HepG2 (cell line): ENCODE results near the gene PNMA8C. TPM values are rescaled to one million over a fixed set of nuclear protein-coding genes. Genes with fewer than 3 reads are reported as not detected.

Experiments used
- ATAC-seq: fragments of 200-7000 bp; cut with Tn5 transposase; 3 replicates; pipeline ENCODE4 v1.9.1; 2020; ENCODE audit warnings: mild to moderate bottlenecking, moderate library complexity
- BruUV-seq: library from RNA; stranded (reverse); fragments of 400-500 nt; replicated peaks from 2 replicates; lab custom pipeline; 2021; lab: Mats Ljungman, UMichigan
- CTCF ChIA-PET: fragments of 300-600 bp; formaldehyde crosslinking; extraction: SDS; loops from one replicate; lab custom pipeline; 2021; ENCODE audit warnings: low total read pairs, inconsistent platforms, low intra/inter-chr PET ratio; lab: Yijun Ruan, JAX
- POLR2A ChIA-PET: fragments of 350-600 bp; sonication (Branson Sonifier 250); formaldehyde crosslinking; loops from one replicate; lab custom pipeline; 2020; ENCODE audit warnings: antibody characterized with exemption, inconsistent platforms; lab: Yijun Ruan, JAX
- DNase-seq: peaks from one replicate; pipeline ENCODE4 v3.0.0-alpha.2; 2015; ENCODE audit warnings: low spot score
- FAIRE-seq: peaks from 3 replicates; lab custom pipeline; 2011; peaks lifted over from hg19 to GRCh38; lab: Jason Lieb, UNC
- H2AFZ ChIP-seq: one replicate; pipeline ENCODE4 v1.6.1; 2011; ENCODE audit warnings: low read length, inconsistent platforms
- H3K27ac ChIP-seq: fragments of 300-600 bp; 3 replicates; pipeline ENCODE4 v1.8.0; 2011; ENCODE audit warnings: mixed run types, mild to moderate bottlenecking, mixed read lengths, low read length, inconsistent platforms; ENCODE audit not compliant: insufficient read depth; ENCODE audit errors: extremely low read length
- H3K27me3 ChIP-seq, 2 experiments: fragments of 200-600 bp in 1 of 2; 2 replicates in 1 of 2; 3 replicates in 1 of 2; pipeline versions ENCODE4 v1.6.0 to v1.8.0; 2011; ENCODE audit warnings: low read length in 2 of 2, mild to moderate bottlenecking in 2 of 2, moderate library complexity in 2 of 2, inconsistent platforms in 1 of 2; ENCODE audit not compliant: insufficient read depth in 2 of 2, control insufficient read depth in 1 of 2
- H3K36me3 ChIP-seq, 2 experiments: fragments of 200-600 bp in 1 of 2; replicated peaks in 1 of 2; 2 replicates in 1 of 2; 3 replicates in 1 of 2; pipeline versions ENCODE4 v1.5.1 to v1.8.0; 2011; ENCODE audit warnings: low read length in 2 of 2, inconsistent platforms in 1 of 2; ENCODE audit not compliant: insufficient read depth in 2 of 2, control insufficient read depth in 1 of 2
- H3K4me1 ChIP-seq: 2 replicates; pipeline ENCODE4 v1.5.1; 2012; ENCODE audit warnings: low read length, inconsistent platforms; ENCODE audit not compliant: insufficient read depth
- H3K4me2 ChIP-seq: 2 replicates; pipeline ENCODE4 v1.6.0; 2011; ENCODE audit warnings: low read depth, low read length, inconsistent platforms
- H3K4me3 ChIP-seq, 3 experiments: fragments of 200-600 bp in 1 of 3; sonication (generic), shearing (Covaris generic) in 1 of 3; replicated peaks in 1 of 3; 2 replicates each; pipeline ENCODE4 v1.5.1; 2011 to 2016; ENCODE audit warnings: low read length in 3 of 3, inconsistent platforms in 2 of 3, low read depth in 2 of 3, mild to moderate bottlenecking in 2 of 3, control low read depth in 1 of 3, mixed read lengths in 1 of 3; ENCODE audit not compliant: insufficient read depth in 1 of 3
- H3K79me2 ChIP-seq: one replicate; pipeline ENCODE4 v1.6.1; 2011; ENCODE audit warnings: low read length, inconsistent platforms; ENCODE audit not compliant: insufficient read depth
- H3K9ac ChIP-seq: 2 replicates; pipeline ENCODE4 v1.6.0; 2011; ENCODE audit warnings: mild to moderate bottlenecking, low read depth, low read length, inconsistent platforms; ENCODE audit not compliant: insufficient read depth
- H3K9me3 ChIP-seq: 2 replicates; pipeline ENCODE4 v1.5.1; 2012; ENCODE audit warnings: mild to moderate bottlenecking, low read length
- H4K20me1 ChIP-seq: 2 replicates; pipeline ENCODE4 v1.6.0; 2011; ENCODE audit warnings: inconsistent platforms, mild to moderate bottlenecking, low read length, moderate library complexity; ENCODE audit not compliant: insufficient read depth
- GABPB1 ChIP-seq: IDR thresholded peaks from 2 replicates; pipeline ENCODE4 v1.6.1; 2016; ENCODE audit warnings: mild to moderate bottlenecking, missing genetic modification reagents, moderate library complexity, missing compliant biosample characterization
- GTF3A ChIP-seq: sonication (generic); formaldehyde crosslinking; conservative IDR thresholded peaks from 2 replicates; pipeline ENCODE4 v1.4.0; 2020; ENCODE audit warnings: mild to moderate bottlenecking, missing genetic modification reagents
- WGBS: methylation state at CpG from one replicate; pipeline ENCODE4 v1.1.6; 2017; ENCODE audit warnings: low lambda C conversion rate; 5-methylcytosine and 5-hydroxymethylcytosine counted together
- in situ Hi-C: cut with HindIII; loops from 2 replicates; pipeline ENCODE4 v1.10.0; 2017; ENCODE audit warnings: low pct_unique_long_range_greater_than_20kb; ENCODE audit not compliant: extremely low pct_ligation_motif_present
- intact Hi-C: fragments of 100-400 bp; cut with micrococcal nuclease; formaldehyde crosslinking; loops from one replicate; pipeline ENCODE4 v1.10.0; 2022; ENCODE audit not compliant: unreplicated experiment
- polyA plus RNA-seq, 8 experiments: library from polyadenylated mRNA; depleted of rRNA in 3 of 8; stranded (reverse) in 7 of 8; unstranded in 1 of 8; fragments of >200 nt; fragmentation: Illumina TruSeq in 4 of 8; extraction: Trizol in 4 of 8; gene quantifications; 2 replicates each; pipeline versions ENCODE4 v1.2.1 to v1.2.3, GENCODE V29; 2011 to 2016; ENCODE audit warnings: low read depth in 4 of 8, missing spikeins in 1 of 8, mixed read lengths in 1 of 8; ENCODE audit not compliant: insufficient read depth in 1 of 8
- total RNA-seq, 5 experiments: library from RNA; depleted of rRNA; stranded (reverse); fragments of >200 nt; fragmentation: Illumina TruSeq; extraction: Trizol; gene quantifications; 2 replicates each; pipeline ENCODE4 v1.2.3, GENCODE V29; 2016; ENCODE audit warnings: low read depth in 1 of 5
- TF ChIP-seq, protein P1 (sequence below): sonication (generic); formaldehyde crosslinking; IDR thresholded peaks from 2 replicates; pipeline ENCODE4 v1.5.0; 2020; ENCODE audit warnings: mild to moderate bottlenecking, missing genetic modification reagents, moderate library complexity
- TF ChIP-seq, protein P2 (sequence below): sonication (generic); formaldehyde crosslinking; IDR thresholded peaks from 2 replicates; pipeline ENCODE4 v1.4.0; 2020; ENCODE audit warnings: missing genetic modification reagents
- TF ChIP-seq, protein P3 (sequence below): IDR thresholded peaks from 2 replicates; pipeline ENCODE4 v1.6.1; 2016; ENCODE audit warnings: control low read depth
- TF ChIP-seq, protein P4 (sequence below): sonication (generic); formaldehyde crosslinking; conservative IDR thresholded peaks from 2 replicates; pipeline ENCODE4 v1.4.0; 2020; ENCODE audit warnings: mild to moderate bottlenecking, missing genetic modification reagents, moderate library complexity

PNMA8C gene
- total and polyA plus RNA-seq, 2 of the 13 experiments (the other 11 are each of a cell fraction or from before 2014, with no cell fraction given): not detected

DNA sequence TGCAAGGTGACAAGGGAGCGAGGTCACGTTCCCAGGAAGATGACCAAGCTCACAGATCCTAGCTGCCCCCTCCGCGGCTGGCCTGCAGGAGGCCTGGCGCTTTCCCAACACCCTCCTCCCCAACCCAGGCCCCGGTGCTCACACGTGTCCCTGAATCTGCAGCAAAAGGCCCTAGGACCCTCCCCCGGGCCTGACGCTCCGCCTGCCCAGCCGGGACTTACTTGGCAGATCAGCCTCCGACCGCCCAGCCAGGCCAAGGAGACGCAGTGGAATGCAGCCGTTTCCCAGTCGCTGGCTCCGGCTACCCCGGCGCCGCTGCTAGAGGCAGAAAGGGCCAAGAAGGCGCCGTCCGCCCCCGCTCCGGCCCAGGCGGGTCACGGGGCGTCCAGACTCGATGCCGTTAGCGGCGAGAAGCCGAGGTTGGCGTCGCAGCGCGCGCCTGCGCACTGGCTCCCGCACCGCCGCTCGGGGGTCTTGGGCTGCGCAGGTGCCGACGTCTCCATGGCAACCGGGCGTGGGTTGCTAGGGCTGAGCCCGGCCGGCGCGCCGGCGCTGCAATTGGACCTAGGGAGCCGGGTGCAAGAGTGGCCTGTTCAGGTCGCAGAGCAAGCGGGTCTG is 42.5 kb upstream of the PNMA8C start, which contains the start of gene PNMA8A:
TSS of gene PNMA8A (minus strand) at position 448 of the 618 bp plus-strand sequence. CDS start 528 bp downstream, outside the sequence.
- no CpG with 5 or more reads among the region's 57 CpGs for WGBS
- peak; percentile 63 for ATAC-seq
- TF ChIP-seq, protein P1, sequence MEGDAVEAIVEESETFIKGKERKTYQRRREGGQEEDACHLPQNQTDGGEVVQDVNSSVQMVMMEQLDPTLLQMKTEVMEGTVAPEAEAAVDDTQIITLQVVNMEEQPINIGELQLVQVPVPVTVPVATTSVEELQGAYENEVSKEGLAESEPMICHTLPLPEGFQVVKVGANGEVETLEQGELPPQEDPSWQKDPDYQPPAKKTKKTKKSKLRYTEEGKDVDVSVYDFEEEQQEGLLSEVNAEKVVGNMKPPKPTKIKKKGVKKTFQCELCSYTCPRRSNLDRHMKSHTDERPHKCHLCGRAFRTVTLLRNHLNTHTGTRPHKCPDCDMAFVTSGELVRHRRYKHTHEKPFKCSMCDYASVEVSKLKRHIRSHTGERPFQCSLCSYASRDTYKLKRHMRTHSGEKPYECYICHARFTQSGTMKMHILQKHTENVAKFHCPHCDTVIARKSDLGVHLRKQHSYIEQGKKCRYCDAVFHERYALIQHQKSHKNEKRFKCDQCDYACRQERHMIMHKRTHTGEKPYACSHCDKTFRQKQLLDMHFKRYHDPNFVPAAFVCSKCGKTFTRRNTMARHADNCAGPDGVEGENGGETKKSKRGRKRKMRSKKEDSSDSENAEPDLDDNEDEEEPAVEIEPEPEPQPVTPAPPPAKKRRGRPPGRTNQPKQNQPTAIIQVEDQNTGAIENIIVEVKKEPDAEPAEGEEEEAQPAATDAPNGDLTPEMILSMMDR (CRISPR knock-in tag): 0 out of 2 replicates have a peak, but pooled peaks have one; percentile 3
- TF ChIP-seq, protein P2, sequence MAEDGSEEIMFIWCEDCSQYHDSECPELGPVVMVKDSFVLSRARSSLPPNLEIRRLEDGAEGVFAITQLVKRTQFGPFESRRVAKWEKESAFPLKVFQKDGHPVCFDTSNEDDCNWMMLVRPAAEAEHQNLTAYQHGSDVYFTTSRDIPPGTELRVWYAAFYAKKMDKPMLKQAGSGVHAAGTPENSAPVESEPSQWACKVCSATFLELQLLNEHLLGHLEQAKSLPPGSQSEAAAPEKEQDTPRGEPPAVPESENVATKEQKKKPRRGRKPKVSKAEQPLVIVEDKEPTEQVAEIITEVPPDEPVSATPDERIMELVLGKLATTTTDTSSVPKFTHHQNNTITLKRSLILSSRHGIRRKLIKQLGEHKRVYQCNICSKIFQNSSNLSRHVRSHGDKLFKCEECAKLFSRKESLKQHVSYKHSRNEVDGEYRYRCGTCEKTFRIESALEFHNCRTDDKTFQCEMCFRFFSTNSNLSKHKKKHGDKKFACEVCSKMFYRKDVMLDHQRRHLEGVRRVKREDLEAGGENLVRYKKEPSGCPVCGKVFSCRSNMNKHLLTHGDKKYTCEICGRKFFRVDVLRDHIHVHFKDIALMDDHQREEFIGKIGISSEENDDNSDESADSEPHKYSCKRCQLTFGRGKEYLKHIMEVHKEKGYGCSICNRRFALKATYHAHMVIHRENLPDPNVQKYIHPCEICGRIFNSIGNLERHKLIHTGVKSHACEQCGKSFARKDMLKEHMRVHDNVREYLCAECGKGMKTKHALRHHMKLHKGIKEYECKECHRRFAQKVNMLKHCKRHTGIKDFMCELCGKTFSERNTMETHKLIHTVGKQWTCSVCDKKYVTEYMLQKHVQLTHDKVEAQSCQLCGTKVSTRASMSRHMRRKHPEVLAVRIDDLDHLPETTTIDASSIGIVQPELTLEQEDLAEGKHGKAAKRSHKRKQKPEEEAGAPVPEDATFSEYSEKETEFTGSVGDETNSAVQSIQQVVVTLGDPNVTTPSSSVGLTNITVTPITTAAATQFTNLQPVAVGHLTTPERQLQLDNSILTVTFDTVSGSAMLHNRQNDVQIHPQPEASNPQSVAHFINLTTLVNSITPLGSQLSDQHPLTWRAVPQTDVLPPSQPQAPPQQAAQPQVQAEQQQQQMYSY (CRISPR knock-in tag): no peak
- TF ChIP-seq, protein P3, sequence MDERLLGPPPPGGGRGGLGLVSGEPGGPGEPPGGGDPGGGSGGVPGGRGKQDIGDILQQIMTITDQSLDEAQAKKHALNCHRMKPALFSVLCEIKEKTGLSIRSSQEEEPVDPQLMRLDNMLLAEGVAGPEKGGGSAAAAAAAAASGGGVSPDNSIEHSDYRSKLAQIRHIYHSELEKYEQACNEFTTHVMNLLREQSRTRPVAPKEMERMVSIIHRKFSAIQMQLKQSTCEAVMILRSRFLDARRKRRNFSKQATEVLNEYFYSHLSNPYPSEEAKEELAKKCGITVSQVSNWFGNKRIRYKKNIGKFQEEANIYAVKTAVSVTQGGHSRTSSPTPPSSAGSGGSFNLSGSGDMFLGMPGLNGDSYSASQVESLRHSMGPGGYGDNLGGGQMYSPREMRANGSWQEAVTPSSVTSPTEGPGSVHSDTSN (CRISPR knock-in tag): no peak
- no peak for TF ChIP-seq GTF3A (CRISPR knock-in tag)
- TF ChIP-seq GABPB1 (CRISPR knock-in tag): peak; percentile 22; the same call in 1 of the 2 replicates
- TF ChIP-seq, protein P4, sequence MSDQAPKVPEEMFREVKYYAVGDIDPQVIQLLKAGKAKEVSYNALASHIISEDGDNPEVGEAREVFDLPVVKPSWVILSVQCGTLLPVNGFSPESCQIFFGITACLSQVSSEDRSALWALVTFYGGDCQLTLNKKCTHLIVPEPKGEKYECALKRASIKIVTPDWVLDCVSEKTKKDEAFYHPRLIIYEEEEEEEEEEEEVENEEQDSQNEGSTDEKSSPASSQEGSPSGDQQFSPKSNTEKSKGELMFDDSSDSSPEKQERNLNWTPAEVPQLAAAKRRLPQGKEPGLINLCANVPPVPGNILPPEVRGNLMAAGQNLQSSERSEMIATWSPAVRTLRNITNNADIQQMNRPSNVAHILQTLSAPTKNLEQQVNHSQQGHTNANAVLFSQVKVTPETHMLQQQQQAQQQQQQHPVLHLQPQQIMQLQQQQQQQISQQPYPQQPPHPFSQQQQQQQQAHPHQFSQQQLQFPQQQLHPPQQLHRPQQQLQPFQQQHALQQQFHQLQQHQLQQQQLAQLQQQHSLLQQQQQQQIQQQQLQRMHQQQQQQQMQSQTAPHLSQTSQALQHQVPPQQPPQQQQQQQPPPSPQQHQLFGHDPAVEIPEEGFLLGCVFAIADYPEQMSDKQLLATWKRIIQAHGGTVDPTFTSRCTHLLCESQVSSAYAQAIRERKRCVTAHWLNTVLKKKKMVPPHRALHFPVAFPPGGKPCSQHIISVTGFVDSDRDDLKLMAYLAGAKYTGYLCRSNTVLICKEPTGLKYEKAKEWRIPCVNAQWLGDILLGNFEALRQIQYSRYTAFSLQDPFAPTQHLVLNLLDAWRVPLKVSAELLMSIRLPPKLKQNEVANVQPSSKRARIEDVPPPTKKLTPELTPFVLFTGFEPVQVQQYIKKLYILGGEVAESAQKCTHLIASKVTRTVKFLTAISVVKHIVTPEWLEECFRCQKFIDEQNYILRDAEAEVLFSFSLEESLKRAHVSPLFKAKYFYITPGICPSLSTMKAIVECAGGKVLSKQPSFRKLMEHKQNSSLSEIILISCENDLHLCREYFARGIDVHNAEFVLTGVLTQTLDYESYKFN: no peak

More for the DNA sequence above, 42.5 kb upstream of the PNMA8C start, which contains the start of gene PNMA8A:
- FAIRE-seq: no peak
- Histone ChIP-seq H3K9me3 (no peaks in the 10 kb centered on the region), H3K9ac (no peak within 1 kb of the TSS), H3K27ac (no peak within 1 kb of the TSS), H3K27me3 (peaks cover 2 to 19% of the 10 kb centered on the region in 2 experiments; a peak in 3 of 5 replicates), H4K20me1 (no peaks in the 10 kb centered on the region), H3K4me1 (peaks cover 27% of the 10 kb centered on the region), H3K4me2 (peak within 1 kb of the TSS; percentile 68), H3K79me2 (no peaks in the 10 kb centered on the region), H3K4me3 (peak within 1 kb of the TSS; percentile 30 to 40 (median 31); a peak in 3 of 6 replicates), H3K36me3 (no peaks in the 10 kb centered on the region), H2AFZ (no peak within 1 kb of the TSS)
- in situ Hi-C loops (no loop called here), intact Hi-C loops (no loop called here)
- POLR2A ChIA-PET: no interaction called here
- DNase-seq: no peak
- BruUV-seq: no TSS peak
- CTCF ChIA-PET: no interaction called here
